HepG2 (cell line): ENCODE data around the gene DGKD. TPM values are rescaled to one million over a fixed set of nuclear protein-coding genes. Genes with fewer than 3 reads are reported as not detected.

Experiments used
- ATAC-seq: fragments of 200-7000 bp; cut with Tn5 transposase; 3 replicates; pipeline ENCODE4 v1.9.1; 2020; ENCODE audit warnings: mild to moderate bottlenecking, moderate library complexity
- BruUV-seq: library from RNA; stranded (reverse); fragments of 400-500 nt; replicated peaks from 2 replicates; lab custom pipeline; 2021; lab: Mats Ljungman, UMichigan
- CTCF ChIA-PET: fragments of 300-600 bp; formaldehyde crosslinking; extraction: SDS; loops from one replicate; lab custom pipeline; 2021; ENCODE audit warnings: low total read pairs, inconsistent platforms, low intra/inter-chr PET ratio; lab: Yijun Ruan, JAX
- POLR2A ChIA-PET: fragments of 350-600 bp; sonication (Branson Sonifier 250); formaldehyde crosslinking; loops from one replicate; lab custom pipeline; 2020; ENCODE audit warnings: antibody characterized with exemption, inconsistent platforms; lab: Yijun Ruan, JAX
- DNase-seq: peaks from one replicate; pipeline ENCODE4 v3.0.0-alpha.2; 2015; ENCODE audit warnings: low spot score
- FAIRE-seq: peaks from 3 replicates; lab custom pipeline; 2011; peaks lifted over from hg19 to GRCh38; lab: Jason Lieb, UNC
- H2AFZ ChIP-seq: one replicate; pipeline ENCODE4 v1.6.1; 2011; ENCODE audit warnings: low read length, inconsistent platforms
- H3K27ac ChIP-seq: fragments of 300-600 bp; 3 replicates; pipeline ENCODE4 v1.8.0; 2011; ENCODE audit warnings: mixed run types, mild to moderate bottlenecking, mixed read lengths, low read length, inconsistent platforms; ENCODE audit not compliant: insufficient read depth; ENCODE audit errors: extremely low read length
- H3K27me3 ChIP-seq, 2 experiments: fragments of 200-600 bp in 1 of 2; 2 replicates in 1 of 2; 3 replicates in 1 of 2; pipeline versions ENCODE4 v1.6.0 to v1.8.0; 2011; ENCODE audit warnings: low read length in 2 of 2, mild to moderate bottlenecking in 2 of 2, moderate library complexity in 2 of 2, inconsistent platforms in 1 of 2; ENCODE audit not compliant: insufficient read depth in 2 of 2, control insufficient read depth in 1 of 2
- H3K36me3 ChIP-seq, 2 experiments: fragments of 200-600 bp in 1 of 2; replicated peaks in 1 of 2; 2 replicates in 1 of 2; 3 replicates in 1 of 2; pipeline versions ENCODE4 v1.5.1 to v1.8.0; 2011; ENCODE audit warnings: low read length in 2 of 2, inconsistent platforms in 1 of 2; ENCODE audit not compliant: insufficient read depth in 2 of 2, control insufficient read depth in 1 of 2
- H3K4me1 ChIP-seq: 2 replicates; pipeline ENCODE4 v1.5.1; 2012; ENCODE audit warnings: low read length, inconsistent platforms; ENCODE audit not compliant: insufficient read depth
- H3K4me2 ChIP-seq: 2 replicates; pipeline ENCODE4 v1.6.0; 2011; ENCODE audit warnings: low read depth, low read length, inconsistent platforms
- H3K4me3 ChIP-seq, 3 experiments: fragments of 200-600 bp in 1 of 3; sonication (generic), shearing (Covaris generic) in 1 of 3; replicated peaks in 1 of 3; 2 replicates each; pipeline ENCODE4 v1.5.1; 2011 to 2016; ENCODE audit warnings: low read length in 3 of 3, inconsistent platforms in 2 of 3, low read depth in 2 of 3, mild to moderate bottlenecking in 2 of 3, control low read depth in 1 of 3, mixed read lengths in 1 of 3; ENCODE audit not compliant: insufficient read depth in 1 of 3
- H3K79me2 ChIP-seq: one replicate; pipeline ENCODE4 v1.6.1; 2011; ENCODE audit warnings: low read length, inconsistent platforms; ENCODE audit not compliant: insufficient read depth
- H3K9ac ChIP-seq: 2 replicates; pipeline ENCODE4 v1.6.0; 2011; ENCODE audit warnings: mild to moderate bottlenecking, low read depth, low read length, inconsistent platforms; ENCODE audit not compliant: insufficient read depth
- H3K9me3 ChIP-seq: 2 replicates; pipeline ENCODE4 v1.5.1; 2012; ENCODE audit warnings: mild to moderate bottlenecking, low read length
- H4K20me1 ChIP-seq: 2 replicates; pipeline ENCODE4 v1.6.0; 2011; ENCODE audit warnings: inconsistent platforms, mild to moderate bottlenecking, low read length, moderate library complexity; ENCODE audit not compliant: insufficient read depth
- BHLHE40 ChIP-seq: IDR thresholded peaks from 2 replicates; pipeline ENCODE4 v1.6.1; 2011; ENCODE audit warnings: low read length, improper control_type of control experiment
- CEBPB ChIP-seq: IDR thresholded peaks from 2 replicates; pipeline ENCODE4 v1.6.1; 2011; ENCODE audit warnings: low read depth, low read length, improper control_type of control experiment, borderline replicate concordance
- FUBP1 ChIP-seq: sonication (generic); formaldehyde crosslinking; IDR thresholded peaks from 2 replicates; pipeline ENCODE4 v1.5.1; 2020; ENCODE audit warnings: missing genetic modification reagents, mild to moderate bottlenecking, borderline replicate concordance
- GZF1 ChIP-seq: sonication (generic); formaldehyde crosslinking; IDR thresholded peaks from 2 replicates; pipeline ENCODE4 v1.5.1; 2020; ENCODE audit warnings: mild to moderate bottlenecking, missing genetic modification reagents
- MEIS1 ChIP-seq: sonication (generic); formaldehyde crosslinking; IDR thresholded peaks from 2 replicates; pipeline ENCODE4 v1.9.0; 2021; ENCODE audit warnings: mild to moderate bottlenecking, missing genetic modification reagents, moderate library complexity, borderline replicate concordance
- ZNF143 ChIP-seq: sonication (generic); formaldehyde crosslinking; IDR thresholded peaks from 2 replicates; pipeline ENCODE4 v1.4.0; 2020; ENCODE audit warnings: missing genetic modification reagents
- ZNF260 ChIP-seq: sonication (generic); formaldehyde crosslinking; IDR thresholded peaks from 2 replicates; pipeline ENCODE4 v1.4.0; 2020; ENCODE audit warnings: missing genetic modification reagents, low read depth, mild to moderate bottlenecking, borderline replicate concordance
- ZNF263 ChIP-seq: sonication (generic); formaldehyde crosslinking; IDR thresholded peaks from 2 replicates; pipeline ENCODE4 v1.4.0; 2020; ENCODE audit warnings: missing genetic modification reagents
- ZNF296 ChIP-seq: sonication (generic); formaldehyde crosslinking; conservative IDR thresholded peaks from 2 replicates; pipeline ENCODE4 v1.5.0; 2020; ENCODE audit warnings: mild to moderate bottlenecking, missing genetic modification reagents
- ZNF446 ChIP-seq: sonication (generic); formaldehyde crosslinking; IDR thresholded peaks from 2 replicates; pipeline ENCODE4 v1.5.0; 2020; ENCODE audit warnings: mild to moderate bottlenecking, missing genetic modification reagents
- ZNF468 ChIP-seq: sonication (generic); formaldehyde crosslinking; IDR thresholded peaks from 2 replicates; pipeline ENCODE4 v1.8.0; 2022; ENCODE audit warnings: mild to moderate bottlenecking, moderate library complexity, missing genetic modification reagents
- ZNF550 ChIP-seq: sonication (generic); formaldehyde crosslinking; IDR thresholded peaks from 2 replicates; pipeline ENCODE4 v1.4.0; 2020; ENCODE audit warnings: mild to moderate bottlenecking, missing genetic modification reagents, borderline replicate concordance
- ZNF567 ChIP-seq: sonication (generic); formaldehyde crosslinking; IDR thresholded peaks from 2 replicates; pipeline ENCODE4 v1.8.1; 2023; ENCODE audit warnings: mild to moderate bottlenecking, missing genetic modification reagents, borderline replicate concordance
- ZNF710 ChIP-seq: sonication (generic); formaldehyde crosslinking; IDR thresholded peaks from 2 replicates; pipeline ENCODE4 v1.5.0; 2020; ENCODE audit warnings: mild to moderate bottlenecking, missing genetic modification reagents, borderline replicate concordance
- ZNF766 ChIP-seq: sonication (generic); formaldehyde crosslinking; IDR thresholded peaks from 2 replicates; pipeline ENCODE4 v1.5.0; 2020; ENCODE audit warnings: missing genetic modification reagents, borderline replicate concordance
- WGBS: methylation state at CpG from one replicate; pipeline ENCODE4 v1.1.6; 2017; ENCODE audit warnings: low lambda C conversion rate; 5-methylcytosine and 5-hydroxymethylcytosine counted together
- in situ Hi-C: cut with HindIII; loops from 2 replicates; pipeline ENCODE4 v1.10.0; 2017; ENCODE audit warnings: low pct_unique_long_range_greater_than_20kb; ENCODE audit not compliant: extremely low pct_ligation_motif_present
- intact Hi-C: fragments of 100-400 bp; cut with micrococcal nuclease; formaldehyde crosslinking; loops from one replicate; pipeline ENCODE4 v1.10.0; 2022; ENCODE audit not compliant: unreplicated experiment
- polyA plus RNA-seq, 8 experiments: library from polyadenylated mRNA; depleted of rRNA in 3 of 8; stranded (reverse) in 7 of 8; unstranded in 1 of 8; fragments of >200 nt; fragmentation: Illumina TruSeq in 4 of 8; extraction: Trizol in 4 of 8; gene quantifications; 2 replicates each; pipeline versions ENCODE4 v1.2.1 to v1.2.3, GENCODE V29; 2011 to 2016; ENCODE audit warnings: low read depth in 4 of 8, missing spikeins in 1 of 8, mixed read lengths in 1 of 8; ENCODE audit not compliant: insufficient read depth in 1 of 8
- total RNA-seq, 5 experiments: library from RNA; depleted of rRNA; stranded (reverse); fragments of >200 nt; fragmentation: Illumina TruSeq; extraction: Trizol; gene quantifications; 2 replicates each; pipeline ENCODE4 v1.2.3, GENCODE V29; 2016; ENCODE audit warnings: low read depth in 1 of 5

The DGKD gene
- total and polyA plus RNA-seq, 2 of the 13 experiments (the other 11 are each of a cell fraction or from before 2014, with no cell fraction given) = 24.5 to 33.2 TPM

GRCh38 chr2:233470011-233470687 lies 115.9 kb downstream of the DGKD start:
- Histone ChIP-seq H2AFZ (no peak overlapping the region), H3K36me3 (peaks cover 19 to 38% of the 10 kb centered on the region in 2 experiments; a peak in 4 of 5 replicates), H3K4me2 (no peak overlapping the region), H3K4me3 (no peak overlapping the region), H3K4me1 (no peaks in the 10 kb centered on the region), H3K9ac (no peak overlapping the region), H3K27me3 (no peaks in the 10 kb centered on the region), H4K20me1 (no peaks in the 10 kb centered on the region), H3K27ac (no peak overlapping the region), H3K9me3 (no peaks in the 10 kb centered on the region), H3K79me2 (no peaks in the 10 kb centered on the region)
- FAIRE-seq (no peak), DNase-seq (no peak), ATAC-seq (no peak)
- in situ Hi-C loops (no loop called here), intact Hi-C loops (no loop called here)
- TF ChIP-seq ZNF263 (0 out of 2 replicates have a peak, but pooled peaks have one; percentile 19), ZNF143 (CRISPR knock-in tag) (no peak)
- 96% methylated on average over 14 of the region's 20 CpGs for WGBS
- POLR2A ChIA-PET = no interaction called here
- CTCF ChIA-PET = no interaction called here
- BruUV-seq = no TSS peak

GRCh38 chr2:233470839-233471238 lies 116.5 kb downstream of the DGKD start:
- FAIRE-seq (no peak), DNase-seq (no peak), ATAC-seq (no peak)
- Histone ChIP-seq H3K4me2 (no peak overlapping the region), H3K9ac (no peak overlapping the region), H4K20me1 (no peaks in the 10 kb centered on the region), H3K36me3 (peaks cover 19 to 36% of the 10 kb centered on the region in 2 experiments; a peak in 4 of 5 replicates), H3K27ac (no peak overlapping the region), H3K9me3 (no peaks in the 10 kb centered on the region), H3K79me2 (no peaks in the 10 kb centered on the region), H3K4me1 (no peaks in the 10 kb centered on the region), H3K4me3 (no peak overlapping the region), H2AFZ (no peak overlapping the region), H3K27me3 (no peaks in the 10 kb centered on the region)
- ChIA-PET POLR2A (no interaction called here), CTCF (no interaction called here)
- no TSS peak for BruUV-seq
- intact Hi-C loops (no loop called here), in situ Hi-C loops (no loop called here)
- WGBS = 91% methylated on average over 10 of the region's 14 CpGs
- TF ChIP-seq BHLHE40 (no peak), ZNF468 (CRISPR knock-in tag) (no peak), ZNF550 (no peak), ZNF710 (CRISPR knock-in tag) (no peak), ZNF766 (CRISPR knock-in tag) (no peak), FUBP1 (CRISPR knock-in tag) (no peak), ZNF567 (CRISPR knock-in tag) (no peak), ZNF446 (CRISPR knock-in tag) (no peak), CEBPB (no peak), ZNF260 (CRISPR knock-in tag) (no peak), ZNF296 (no peak), GZF1 (CRISPR knock-in tag) (no peak), MEIS1 (no peak)
